B cell (primary cell): ENCODE results near the gene TBC1D17.

ENCODE experiments used
- CTCF ChIP-seq: fragments of 200-600 bp; IDR thresholded peaks from one replicate; pipeline ENCODE4 v1.8.0; 2022; ENCODE audit warnings: antibody characterized with exemption, mild to moderate bottlenecking
- EZH2 ChIP-seq: IDR thresholded peaks from 2 replicates; pipeline ENCODE4 v1.6.1; 2012; ENCODE audit warnings: borderline replicate concordance, low read depth, mild to moderate bottlenecking, moderate library complexity, low read length; ENCODE audit not compliant: insufficient read depth, poor library complexity, severe bottlenecking

- TF ChIP-seq CTCF (no peak), EZH2 (no peak)
Observed at GRCh38 chr19:49873834-49874233, 3.7 kb upstream of the TBC1D17 start.
